Measurements from ENCODE around the gene FARP2.
A peak's percentile ranks its signal among the peaks of the same experiment; 100 is the strongest.
"Not testable (repeated sequence)": the region's sequence is repeated elsewhere in the genome, so short reads cannot be mapped to it uniquely, and the experiment has no call there.

FARP2 gene

GRCh38 chr2:241453919-241454318 is 97.8 kb downstream of the FARP2 start:
- not testable (repeated sequence) for DNase-seq

GRCh38 chr2:241454837-241455485 is 98.9 kb downstream of the FARP2 start:
- DNase-seq: no peak

GRCh38 chr2:241456546-241456945 is 100.5 kb downstream of the FARP2 start:
- DNase-seq: no peak

GRCh38 chr2:241458687-241459086 is 102.6 kb downstream of the FARP2 start:
- DNase-seq: no peak

- no peak for DNase-seq
Measured at GRCh38 chr2:241459520-241459919, 103.4 kb downstream of the FARP2 start.

GRCh38 chr2:241460631-241461030 is 104.5 kb downstream of the FARP2 start:
- no peak for DNase-seq

GRCh38 chr2:241461693-241462677 is 105.9 kb downstream of the FARP2 start:
- DNase-seq: no peak

GRCh38 chr2:241463276-241464135 is 107.4 kb downstream of the FARP2 start:
- DNase-seq: peak in 1 of 51 donors; percentile 18

GRCh38 chr2:241465543-241465942 is 109.5 kb downstream of the FARP2 start:
- DNase-seq: no peak

GRCh38 chr2:241466230-241466629 is 110.1 kb downstream of the FARP2 start:
- no peak for DNase-seq

GRCh38 chr2:241467777-241468475 is 111.8 kb downstream of the FARP2 start:
- no peak for DNase-seq

GRCh38 chr2:241468476-241468781 is 112.3 kb downstream of the FARP2 start:
- no peak for DNase-seq

- no peak for DNase-seq
Measured at GRCh38 chr2:241469746-241470145, 113.7 kb downstream of the FARP2 start.

GRCh38 chr2:241473399-241473798 is 117.3 kb downstream of the FARP2 start:
- DNase-seq: no peak

GRCh38 chr2:241475267-241475666 is 119.2 kb downstream of the FARP2 start:
- DNase-seq: no peak

GRCh38 chr2:241478166-241478565 is 122.1 kb downstream of the FARP2 start:
- no peak for DNase-seq

GRCh38 chr2:241479026-241479898 is 123.2 kb downstream of the FARP2 start:
- no peak for DNase-seq

GRCh38 chr2:241481687-241482086 is 125.6 kb downstream of the FARP2 start:
- DNase-seq: no peak

- no peak for DNase-seq
Measured at GRCh38 chr2:241482126-241482955, 126.3 kb downstream of the FARP2 start.

All from hypothalamus (tissue), 51 donors.